ENCODE measurements around the gene NAE1. TPM values are rescaled to one million over a fixed set of nuclear protein-coding genes. Genes with fewer than 3 reads are reported as not detected.

NAE1 gene
- total RNA-seq, 1 experiment from 2014 or later, result 123 TPM

DNA sequence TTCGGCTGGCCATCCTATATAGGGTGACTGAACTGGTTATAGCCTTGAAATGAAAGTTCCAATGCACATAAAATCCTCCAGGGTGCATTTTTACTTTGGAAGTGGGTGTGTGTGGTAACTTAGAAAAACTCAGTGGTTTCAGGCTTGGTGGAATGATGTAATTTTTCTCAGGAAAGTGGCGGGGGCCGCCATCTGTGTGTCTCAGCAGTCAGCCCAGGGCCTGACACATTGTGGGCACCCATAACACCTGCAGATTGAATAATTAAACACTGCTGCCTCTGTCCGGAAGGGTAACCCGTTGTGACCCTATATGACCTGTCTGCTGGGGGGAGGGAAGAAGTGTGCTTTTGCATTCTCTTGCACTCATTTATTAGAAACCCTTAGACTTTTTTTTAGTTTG is 47.3 kb upstream of the NAE1 start (continued):
- TF ChIP-seq, protein P1, sequence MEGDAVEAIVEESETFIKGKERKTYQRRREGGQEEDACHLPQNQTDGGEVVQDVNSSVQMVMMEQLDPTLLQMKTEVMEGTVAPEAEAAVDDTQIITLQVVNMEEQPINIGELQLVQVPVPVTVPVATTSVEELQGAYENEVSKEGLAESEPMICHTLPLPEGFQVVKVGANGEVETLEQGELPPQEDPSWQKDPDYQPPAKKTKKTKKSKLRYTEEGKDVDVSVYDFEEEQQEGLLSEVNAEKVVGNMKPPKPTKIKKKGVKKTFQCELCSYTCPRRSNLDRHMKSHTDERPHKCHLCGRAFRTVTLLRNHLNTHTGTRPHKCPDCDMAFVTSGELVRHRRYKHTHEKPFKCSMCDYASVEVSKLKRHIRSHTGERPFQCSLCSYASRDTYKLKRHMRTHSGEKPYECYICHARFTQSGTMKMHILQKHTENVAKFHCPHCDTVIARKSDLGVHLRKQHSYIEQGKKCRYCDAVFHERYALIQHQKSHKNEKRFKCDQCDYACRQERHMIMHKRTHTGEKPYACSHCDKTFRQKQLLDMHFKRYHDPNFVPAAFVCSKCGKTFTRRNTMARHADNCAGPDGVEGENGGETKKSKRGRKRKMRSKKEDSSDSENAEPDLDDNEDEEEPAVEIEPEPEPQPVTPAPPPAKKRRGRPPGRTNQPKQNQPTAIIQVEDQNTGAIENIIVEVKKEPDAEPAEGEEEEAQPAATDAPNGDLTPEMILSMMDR (IDR thresholded peaks at IDR 0.05 in 2 of 3, conservative IDR thresholded peaks at IDR 0.05 in 1 of 3; ENCODE audit: borderline replicate concordance in 1 of 3, insufficient read depth in 1 of 3, low read depth in 2 of 3, low read length in 2 of 3), result no peak
- TF ChIP-seq EZH2phosphoT487 (IDR thresholded peaks at IDR 0.05; ENCODE audit: borderline replicate concordance) (no peak), POLR2A (IDR thresholded peaks at IDR 0.05; ENCODE audit: borderline replicate concordance, extremely low read depth, insufficient read depth, insufficient read length) (no peak), EGR1 (IDR thresholded peaks at IDR 0.05; ENCODE audit: low read depth) (no peak), SP1 (IDR thresholded peaks at IDR 0.05; ENCODE audit: low read depth) (no peak), JUND (IDR thresholded peaks at IDR 0.05) (no peak), FOSL1 (IDR thresholded peaks at IDR 0.05; ENCODE audit: low read depth) (no peak)

DNA sequence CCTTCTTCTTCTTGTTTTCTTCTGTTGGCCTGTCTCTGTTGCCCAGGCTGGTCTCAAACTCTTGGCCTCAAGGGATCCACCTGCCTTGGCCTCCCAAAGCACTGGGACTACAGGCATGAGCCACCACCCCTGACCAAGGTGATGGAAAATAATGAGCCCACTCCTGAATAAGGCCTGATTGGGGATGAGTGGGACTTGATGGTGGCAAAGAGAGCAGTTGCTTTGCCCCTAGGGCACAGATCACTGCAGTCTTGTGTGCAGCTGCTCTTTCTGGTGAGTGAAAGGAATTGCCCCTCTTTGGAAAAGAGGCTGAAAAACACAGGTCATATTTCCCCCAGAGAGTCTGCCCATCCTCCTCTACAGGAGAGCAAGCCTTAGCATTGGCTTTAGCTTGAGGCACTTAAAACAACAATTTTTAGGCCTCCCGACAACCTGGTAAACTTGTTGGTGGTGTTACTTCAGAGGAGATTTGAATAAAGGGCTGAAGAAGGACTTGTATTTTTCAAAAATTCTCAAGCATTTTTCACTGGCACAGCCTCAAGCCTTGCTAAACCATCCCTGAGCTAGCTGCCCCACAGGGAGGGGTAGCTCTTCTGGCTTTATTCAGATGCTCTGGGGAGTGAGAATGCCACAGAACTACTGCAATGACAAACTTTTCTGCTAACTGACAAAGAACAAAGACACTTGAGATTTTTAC is 43.5 kb upstream of the NAE1 start:
- DNase-seq (ENCODE audit: low read depth, low spot score) (no peak), ATAC-seq (no peak)
- POLR2A ChIA-PET, result interaction anchor here (0.7 kb wide), 2 partner anchors 322 to 906 kb away, joined by 3 read pairs; no protein-coding TSS in a partner anchor
- no peaks in the 10 kb centered on the region for H4K20me1 ChIP-seq (ENCODE audit: insufficient read depth)
- intact Hi-C loops (cut with micrococcal nuclease), result loop anchor here (5.0 kb wide), 1 partner anchor 312 kb away; no protein-coding TSS in a partner anchor
- H3K79me2 ChIP-seq (ENCODE audit: insufficient read depth, low read length), result no peaks in the 10 kb centered on the region
- CTCF ChIA-PET, result interaction anchor here (1.4 to 2.6 kb wide), 4 partner anchors 43 to 468 kb away, joined by 3 to 19 read pairs (median 12); partner anchors contain the start of gene NAE1
- H2AFZ ChIP-seq (ENCODE audit: low read depth, low read length, poor library complexity, severe bottlenecking), result no peak overlapping the region
- H3K27me3 ChIP-seq (ENCODE audit: insufficient read depth, low read length), result no peaks in the 10 kb centered on the region
- peak overlapping the region; percentile 11; the same call in 1 of the 2 replicates for H3K27ac ChIP-seq (ENCODE audit: low read depth, low read length)
- TF ChIP-seq, protein P1 (IDR thresholded peaks at IDR 0.05 in 2 of 3, conservative IDR thresholded peaks at IDR 0.05 in 1 of 3; ENCODE audit: borderline replicate concordance in 1 of 3, insufficient read depth in 1 of 3, low read depth in 2 of 3, low read length in 2 of 3), result no peak
- TF ChIP-seq, protein P2, sequence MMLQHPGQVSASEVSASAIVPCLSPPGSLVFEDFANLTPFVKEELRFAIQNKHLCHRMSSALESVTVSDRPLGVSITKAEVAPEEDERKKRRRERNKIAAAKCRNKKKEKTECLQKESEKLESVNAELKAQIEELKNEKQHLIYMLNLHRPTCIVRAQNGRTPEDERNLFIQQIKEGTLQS (IDR thresholded peaks at IDR 0.05), result no peak
- TF ChIP-seq ELF1 (IDR thresholded peaks at IDR 0.05; ENCODE audit: borderline replicate concordance, low read depth), result no peak
- TF ChIP-seq SIN3A (IDR thresholded peaks at IDR 0.05; ENCODE audit: low read depth), result no peak
- RAD21 ChIA-PET (ENCODE audit: low non-redundant PET in 1 of 2, low total read pairs in 2 of 2, uncharacterized antibody in 2 of 2, unreplicated experiment in 2 of 2), result no interaction called here
- H3K9me2 ChIP-seq (ENCODE audit: insufficient read depth), result no peaks in the 10 kb centered on the region
- peaks cover 12 to 27% of the 10 kb centered on the region in 2 experiments for H3K4me1 ChIP-seq (ENCODE audit: control insufficient read depth in 1 of 2, insufficient read depth in 2 of 2, low read length in 2 of 2)
- no peaks in the 10 kb centered on the region for H3K36me3 ChIP-seq (ENCODE audit: control insufficient read depth in 1 of 2, insufficient read depth in 2 of 2, low read length in 2 of 2)
- H3K9ac ChIP-seq (ENCODE audit: low read length), result no peak overlapping the region
- no peak overlapping the region for H3K4me3 ChIP-seq (replicated peaks in 1 of 2; ENCODE audit: low read depth in 1 of 2, low read length in 2 of 2)
- H3K4me2 ChIP-seq (ENCODE audit: low read length), result peak overlapping the region; percentile 39; the same call in 1 of the 2 replicates
- no TSS peak for BruUV-seq (replicated peaks)
- no peaks in the 10 kb centered on the region for H3K9me3 ChIP-seq (ENCODE audit: control insufficient read depth in 1 of 2, insufficient read depth in 1 of 2, low read depth in 1 of 2, low read length in 2 of 2)
